Osteocyte (in vitro differentiated cells): ENCODE data around the gene ADAMTSL2. TPM values are rescaled to one million over a fixed set of nuclear protein-coding genes. Genes with fewer than 3 reads are reported as not detected.

ENCODE experiments used
- DNase-seq: peaks from one replicate; pipeline ENCODE4 v3.0.0; 2021; ENCODE audit warnings: mixed read lengths; ENCODE audit not compliant: unreplicated experiment; ENCODE audit errors: extremely low spot score
- H3K27ac Mint-ChIP-seq: one replicate; pipeline ENCODE4 v1.8.0; 2021; ENCODE audit warnings: mild to moderate bottlenecking, mixed read lengths; ENCODE audit not compliant: unreplicated experiment
- H3K27me3 Mint-ChIP-seq: one replicate; pipeline ENCODE4 v1.8.0; 2021; ENCODE audit warnings: mixed read lengths; ENCODE audit not compliant: unreplicated experiment
- H3K36me3 Mint-ChIP-seq: one replicate; pipeline ENCODE4 v1.8.0; 2021; ENCODE audit warnings: mixed read lengths; ENCODE audit not compliant: unreplicated experiment
- H3K4me1 Mint-ChIP-seq: one replicate; pipeline ENCODE4 v1.8.0; 2021; ENCODE audit warnings: mixed read lengths; ENCODE audit not compliant: unreplicated experiment
- H3K4me3 Mint-ChIP-seq: one replicate; pipeline ENCODE4 v1.8.0; 2021; ENCODE audit warnings: mild to moderate bottlenecking, moderate library complexity, mixed read lengths; ENCODE audit not compliant: unreplicated experiment
- H3K9me3 Mint-ChIP-seq: one replicate; pipeline ENCODE4 v1.8.0; 2021; ENCODE audit warnings: mixed read lengths; ENCODE audit not compliant: unreplicated experiment
- total RNA-seq: library from RNA; stranded (reverse); gene quantifications from 2 replicates; pipeline ENCODE4 v1.2.1, GENCODE V29; 2021
- TF ChIP-seq, protein P1 (sequence below): fragments of 200-600 bp; sonication (generic); IDR thresholded peaks from 2 replicates; pipeline ENCODE4 v1.5.0; 2021; ENCODE audit warnings: antibody characterized with exemption, mild to moderate bottlenecking, moderate library complexity

ADAMTSL2 gene
- total RNA-seq, 1 donor from 2014 or later = 0.11 TPM

DNA sequence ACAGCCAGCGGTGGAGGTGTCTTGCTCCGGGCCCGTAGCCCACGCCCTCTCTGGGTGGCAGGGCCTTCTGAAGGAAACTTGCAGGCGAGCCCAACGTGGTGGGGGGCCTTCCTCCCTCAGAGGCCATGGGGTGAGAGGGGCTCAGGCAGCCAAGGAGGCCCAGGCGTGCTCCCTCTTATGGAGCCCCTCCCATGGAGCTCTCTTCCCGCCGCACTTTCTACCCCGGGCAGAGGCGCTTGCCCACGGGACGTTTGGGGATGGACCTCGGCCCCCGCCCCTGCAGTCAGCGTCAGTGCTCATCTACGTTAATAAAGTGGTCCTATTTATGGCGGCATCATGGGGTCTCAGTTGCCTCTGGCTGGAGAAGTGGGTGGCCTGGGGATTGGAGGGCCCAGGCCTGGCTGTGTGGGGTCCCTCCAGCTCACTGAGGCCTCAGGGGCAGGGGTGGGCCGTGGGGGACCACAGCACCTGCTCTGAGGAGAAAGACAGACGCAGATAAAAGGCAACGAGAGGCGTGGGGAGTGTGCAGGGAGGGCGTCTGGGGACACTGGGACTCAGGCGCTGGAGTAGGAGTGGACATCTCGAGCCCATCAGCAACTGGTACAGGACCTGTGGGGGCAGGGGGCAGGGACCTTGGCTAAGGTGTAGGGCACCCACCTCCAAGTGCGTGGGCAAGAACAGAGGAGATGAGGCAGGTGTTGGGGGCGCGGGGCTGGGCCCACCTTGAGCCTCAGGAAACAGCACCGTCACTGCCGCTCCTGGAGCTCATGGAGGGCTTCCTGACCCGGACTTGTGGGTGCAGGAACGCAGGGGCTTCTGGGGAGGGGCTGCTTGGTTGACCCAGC is 40.9 kb downstream of the ADAMTSL2 start:
- no peak overlapping the region for H3K27ac Mint-ChIP-seq
- H3K4me1 Mint-ChIP-seq = peaks cover 9% of the 10 kb centered on the region
- TF ChIP-seq, protein P1, sequence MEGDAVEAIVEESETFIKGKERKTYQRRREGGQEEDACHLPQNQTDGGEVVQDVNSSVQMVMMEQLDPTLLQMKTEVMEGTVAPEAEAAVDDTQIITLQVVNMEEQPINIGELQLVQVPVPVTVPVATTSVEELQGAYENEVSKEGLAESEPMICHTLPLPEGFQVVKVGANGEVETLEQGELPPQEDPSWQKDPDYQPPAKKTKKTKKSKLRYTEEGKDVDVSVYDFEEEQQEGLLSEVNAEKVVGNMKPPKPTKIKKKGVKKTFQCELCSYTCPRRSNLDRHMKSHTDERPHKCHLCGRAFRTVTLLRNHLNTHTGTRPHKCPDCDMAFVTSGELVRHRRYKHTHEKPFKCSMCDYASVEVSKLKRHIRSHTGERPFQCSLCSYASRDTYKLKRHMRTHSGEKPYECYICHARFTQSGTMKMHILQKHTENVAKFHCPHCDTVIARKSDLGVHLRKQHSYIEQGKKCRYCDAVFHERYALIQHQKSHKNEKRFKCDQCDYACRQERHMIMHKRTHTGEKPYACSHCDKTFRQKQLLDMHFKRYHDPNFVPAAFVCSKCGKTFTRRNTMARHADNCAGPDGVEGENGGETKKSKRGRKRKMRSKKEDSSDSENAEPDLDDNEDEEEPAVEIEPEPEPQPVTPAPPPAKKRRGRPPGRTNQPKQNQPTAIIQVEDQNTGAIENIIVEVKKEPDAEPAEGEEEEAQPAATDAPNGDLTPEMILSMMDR = no peak

DNA sequence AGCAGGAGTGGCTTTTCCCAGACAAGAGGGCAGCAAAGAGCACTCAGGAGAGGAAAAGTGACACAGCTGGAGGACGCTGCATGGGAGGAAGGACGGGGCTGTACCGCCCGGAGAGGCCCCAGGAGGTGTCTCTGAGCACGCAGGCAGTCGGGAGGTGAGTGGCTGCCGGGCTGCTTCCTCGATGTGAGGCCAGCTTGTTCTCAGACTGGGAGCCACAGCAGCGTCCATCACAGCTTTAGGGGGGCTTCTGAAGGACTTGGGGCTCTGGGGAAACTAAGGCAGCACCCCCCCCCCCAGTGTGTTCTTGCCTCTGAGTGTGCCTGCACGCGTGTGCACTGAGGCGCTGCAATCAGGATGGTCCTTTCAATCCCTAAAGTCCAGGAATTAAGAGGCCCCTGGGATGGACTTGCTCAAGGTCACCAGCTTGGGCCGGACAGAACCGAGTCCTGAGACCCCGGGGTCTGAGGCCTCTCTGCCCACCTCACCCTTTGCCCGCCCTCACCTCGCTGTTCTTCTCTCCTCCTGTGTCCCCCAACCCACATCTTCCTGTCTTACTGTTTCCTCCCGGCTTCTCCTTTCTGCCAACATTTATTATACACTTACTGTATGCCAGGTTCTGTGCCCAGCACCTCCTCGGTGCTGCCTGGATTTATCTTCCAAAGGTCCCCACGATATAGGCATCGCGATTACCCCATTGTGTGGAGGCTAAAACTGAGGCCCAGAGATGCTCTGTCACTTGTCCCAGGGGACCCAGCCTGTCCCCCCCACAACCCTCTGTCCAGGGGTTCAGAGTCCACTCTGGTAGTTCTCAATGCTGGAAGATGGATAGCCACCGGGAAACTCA is 41.7 kb downstream of the ADAMTSL2 start:
- Mint-ChIP-seq H3K27me3 (peaks cover 33% of the 10 kb centered on the region), H3K9me3 (no peaks in the 10 kb centered on the region), H3K36me3 (no peaks in the 10 kb centered on the region), H3K4me1 (peaks cover 6% of the 10 kb centered on the region), H3K27ac (no peak overlapping the region), H3K4me3 (no peak overlapping the region)
- TF ChIP-seq, protein P1 = no peak
- DNase-seq = no peak

More for the DNA sequence above, 40.9 kb downstream of the ADAMTSL2 start:
- Mint-ChIP-seq H3K36me3 (no peaks in the 10 kb centered on the region), H3K4me3 (no peak overlapping the region), H3K9me3 (no peaks in the 10 kb centered on the region), H3K27me3 (peaks cover 30% of the 10 kb centered on the region)
- no peak for DNase-seq

DNA sequence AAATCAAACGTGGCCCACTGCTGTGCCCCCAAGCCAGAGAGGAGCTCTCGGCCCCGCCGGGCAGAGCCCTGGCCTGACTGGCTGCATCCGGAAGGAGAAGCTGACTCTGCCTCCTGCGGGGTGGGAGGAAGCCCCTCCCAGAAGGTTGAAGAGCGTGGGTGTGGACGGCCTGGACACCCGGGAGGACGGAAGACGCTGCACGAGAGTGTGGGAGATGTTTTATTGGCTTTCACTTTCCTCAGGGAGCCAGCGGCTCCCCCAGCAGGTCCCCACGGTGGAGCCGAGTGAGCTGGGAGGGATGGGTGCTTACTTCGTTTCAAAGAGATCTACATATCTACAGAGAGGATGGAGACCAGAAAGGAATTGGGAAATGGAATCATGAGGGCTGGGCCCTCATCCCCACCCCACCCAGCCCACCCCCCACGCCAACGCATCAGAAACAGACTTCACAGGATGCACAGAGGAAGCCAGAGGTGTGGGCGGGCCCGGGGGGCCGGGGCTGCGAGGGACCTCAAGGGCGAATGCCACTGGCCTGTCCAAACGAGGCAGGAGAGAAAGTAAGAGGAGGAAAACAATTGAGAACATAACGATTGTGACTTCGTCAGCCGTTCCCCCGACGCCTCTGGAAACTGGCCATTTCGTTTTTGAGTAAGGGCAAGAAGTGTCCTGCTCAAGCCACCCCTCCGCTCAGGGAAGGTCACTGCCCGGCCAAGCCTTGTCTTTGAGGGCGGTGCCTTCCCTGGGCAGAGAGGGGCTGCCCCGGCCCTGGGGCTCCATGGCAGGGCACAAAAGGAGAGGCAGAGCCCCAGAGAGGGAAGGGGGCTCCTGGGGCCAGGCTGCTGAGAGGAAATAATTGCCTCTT is 42.6 kb downstream of the ADAMTSL2 start:
- peaks cover 41% of the 10 kb centered on the region for H3K27me3 Mint-ChIP-seq
- H3K27ac Mint-ChIP-seq = no peak overlapping the region
- no peaks in the 10 kb centered on the region for H3K36me3 Mint-ChIP-seq
- no peak overlapping the region for H3K4me3 Mint-ChIP-seq
- TF ChIP-seq, protein P1 = no peak
- peaks cover 6% of the 10 kb centered on the region for H3K4me1 Mint-ChIP-seq
- no peak for DNase-seq
- no peaks in the 10 kb centered on the region for H3K9me3 Mint-ChIP-seq

DNA sequence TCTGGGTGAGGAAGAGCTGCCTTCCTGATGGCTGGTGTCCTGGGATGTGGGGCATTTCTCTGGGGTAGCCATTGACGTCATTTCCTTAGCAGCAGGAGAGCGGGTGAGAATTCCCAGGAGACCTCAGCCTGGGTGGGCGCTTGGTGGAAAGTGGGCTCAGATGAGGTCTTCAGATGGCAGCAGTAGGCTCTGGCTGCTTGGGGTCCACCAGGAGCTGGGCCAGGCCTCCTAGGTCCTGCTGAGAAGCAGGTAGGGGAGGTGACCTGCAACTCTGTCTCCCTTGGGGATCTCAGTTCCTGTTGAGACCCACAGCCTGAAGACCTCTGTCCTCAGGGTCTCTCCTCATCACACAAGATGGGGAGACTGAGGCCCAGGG is 43.2 kb downstream of the ADAMTSL2 start:
- Mint-ChIP-seq H3K4me1 (peaks cover 6% of the 10 kb centered on the region), H3K4me3 (no peak overlapping the region), H3K27me3 (peaks cover 46% of the 10 kb centered on the region), H3K9me3 (no peaks in the 10 kb centered on the region), H3K36me3 (no peaks in the 10 kb centered on the region), H3K27ac (no peak overlapping the region)
- TF ChIP-seq, protein P1 = no peak
- no peak for DNase-seq
